HepG2 (cell line): ENCODE measurements around the gene GATAD2B. TPM values are rescaled to one million over a fixed set of nuclear protein-coding genes. Genes with fewer than 3 reads are reported as not detected.

Experiments used
- BORCS8-MEF2B ChIP-seq: sonication (generic); formaldehyde crosslinking; IDR thresholded peaks from 2 replicates; pipeline ENCODE4 v1.8.0; 2022; ENCODE audit warnings: mild to moderate bottlenecking, missing genetic modification reagents
- EZH2 ChIP-seq: conservative IDR thresholded peaks from 2 replicates; pipeline ENCODE4 v1.6.1; 2012; ENCODE audit warnings: mild to moderate bottlenecking, low read depth, low read length, moderate library complexity
- GPN1 ChIP-seq: sonication (generic); formaldehyde crosslinking; IDR thresholded peaks from 2 replicates; pipeline ENCODE4 v1.5.1; 2020; ENCODE audit warnings: missing genetic modification reagents, borderline replicate concordance
- ZKSCAN1 ChIP-seq: fragments of 150-350 bp; IDR thresholded peaks from 2 replicates; pipeline ENCODE4 v1.6.1; 2014; ENCODE audit warnings: low read length
- ZNF234 ChIP-seq: sonication (generic); formaldehyde crosslinking; conservative IDR thresholded peaks from 2 replicates; pipeline ENCODE4 v1.5.1; 2020; ENCODE audit warnings: mild to moderate bottlenecking, missing genetic modification reagents
- polyA plus RNA-seq, 8 experiments: library from polyadenylated mRNA; depleted of rRNA in 3 of 8; stranded (reverse) in 7 of 8; unstranded in 1 of 8; fragments of >200 nt; fragmentation: Illumina TruSeq in 4 of 8; extraction: Trizol in 4 of 8; gene quantifications; 2 replicates each; pipeline versions ENCODE4 v1.2.1 to v1.2.3, GENCODE V29; 2011 to 2016; ENCODE audit warnings: low read depth in 4 of 8, missing spikeins in 1 of 8, mixed read lengths in 1 of 8; ENCODE audit not compliant: insufficient read depth in 1 of 8
- total RNA-seq, 5 experiments: library from RNA; depleted of rRNA; stranded (reverse); fragments of >200 nt; fragmentation: Illumina TruSeq; extraction: Trizol; gene quantifications; 2 replicates each; pipeline ENCODE4 v1.2.3, GENCODE V29; 2016; ENCODE audit warnings: low read depth in 1 of 5
- TF ChIP-seq, protein P1 (sequence below): sonication (generic); formaldehyde crosslinking; IDR thresholded peaks from 2 replicates; pipeline ENCODE4 v1.5.0; 2020; ENCODE audit warnings: mild to moderate bottlenecking, missing genetic modification reagents, borderline replicate concordance
- TF ChIP-seq, protein P2 (sequence below): IDR thresholded peaks from 2 replicates; pipeline ENCODE4 v1.6.1; 2016; ENCODE audit warnings: missing compliant biosample characterization, missing genetic modification reagents, borderline replicate concordance
- TF ChIP-seq, protein P3 (sequence below): sonication (generic); formaldehyde crosslinking; IDR thresholded peaks from 2 replicates; pipeline ENCODE4 v1.9.0; 2021; ENCODE audit warnings: mild to moderate bottlenecking, missing genetic modification reagents
- TF ChIP-seq, protein P4 (sequence below), 2 experiments: sonication (generic) in 1 of 2; formaldehyde crosslinking in 1 of 2; IDR thresholded peaks; 2 replicates each; pipeline versions ENCODE4 v1.5.1 to v1.6.1; 2011 to 2020; ENCODE audit warnings: borderline replicate concordance in 1 of 2, low read depth in 1 of 2, low read length in 1 of 2, mild to moderate bottlenecking in 1 of 2, missing genetic modification reagents in 1 of 2, moderate library complexity in 1 of 2

Gene GATAD2B
- total and polyA plus RNA-seq, 2 of the 13 experiments (the other 11 are each of a cell fraction or from before 2014, with no cell fraction given) = 3.2 to 5.2 TPM

DNA sequence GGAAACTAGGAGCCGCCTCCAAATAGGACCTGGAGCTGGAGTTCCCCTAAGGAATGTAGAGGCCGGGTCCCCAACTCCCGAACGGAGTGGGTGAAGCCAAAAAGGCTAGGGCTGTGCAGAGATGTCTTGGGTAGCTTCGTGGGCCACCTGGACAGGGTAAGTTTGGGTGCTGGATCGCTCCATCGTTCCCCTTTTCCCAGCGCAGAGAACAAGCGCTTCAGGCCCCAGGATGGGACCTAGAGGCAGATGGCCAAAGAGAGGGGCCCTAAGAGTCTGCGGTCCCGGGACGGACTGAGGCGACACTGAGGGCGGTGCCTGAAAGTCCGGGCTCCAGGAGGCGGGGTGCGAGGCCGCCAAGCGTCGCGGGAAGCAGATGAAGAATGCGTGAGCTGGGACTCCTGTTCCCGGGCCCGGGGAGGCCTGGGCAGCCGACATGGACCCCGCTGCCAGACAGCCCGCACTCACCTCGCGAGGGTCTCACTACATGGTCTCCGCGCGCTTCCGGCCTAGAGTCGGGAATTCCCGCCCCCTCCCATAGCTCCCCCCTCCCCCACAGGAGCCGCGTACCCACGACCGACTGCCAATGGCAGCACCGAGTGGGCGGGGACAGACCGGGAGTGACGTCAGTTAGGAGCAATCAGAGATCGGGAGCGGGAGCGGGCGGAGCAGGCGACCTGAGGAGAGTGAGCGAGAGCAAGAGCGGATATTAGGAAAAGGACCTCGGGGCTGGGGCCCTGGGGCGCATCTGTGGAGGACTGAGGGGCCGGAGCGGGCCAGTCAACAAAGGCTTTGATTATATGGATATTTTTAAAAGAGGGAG is 40.5 kb upstream of the GATAD2B start, which contains the start of gene SLC39A1 (continued):
- TF ChIP-seq GPN1 (CRISPR knock-in tag) (no peak), ZNF234 (no peak), ZKSCAN1 (no peak), EZH2 (no peak), BORCS8-MEF2B (CRISPR knock-in tag) (no peak)
- TF ChIP-seq, protein P1, sequence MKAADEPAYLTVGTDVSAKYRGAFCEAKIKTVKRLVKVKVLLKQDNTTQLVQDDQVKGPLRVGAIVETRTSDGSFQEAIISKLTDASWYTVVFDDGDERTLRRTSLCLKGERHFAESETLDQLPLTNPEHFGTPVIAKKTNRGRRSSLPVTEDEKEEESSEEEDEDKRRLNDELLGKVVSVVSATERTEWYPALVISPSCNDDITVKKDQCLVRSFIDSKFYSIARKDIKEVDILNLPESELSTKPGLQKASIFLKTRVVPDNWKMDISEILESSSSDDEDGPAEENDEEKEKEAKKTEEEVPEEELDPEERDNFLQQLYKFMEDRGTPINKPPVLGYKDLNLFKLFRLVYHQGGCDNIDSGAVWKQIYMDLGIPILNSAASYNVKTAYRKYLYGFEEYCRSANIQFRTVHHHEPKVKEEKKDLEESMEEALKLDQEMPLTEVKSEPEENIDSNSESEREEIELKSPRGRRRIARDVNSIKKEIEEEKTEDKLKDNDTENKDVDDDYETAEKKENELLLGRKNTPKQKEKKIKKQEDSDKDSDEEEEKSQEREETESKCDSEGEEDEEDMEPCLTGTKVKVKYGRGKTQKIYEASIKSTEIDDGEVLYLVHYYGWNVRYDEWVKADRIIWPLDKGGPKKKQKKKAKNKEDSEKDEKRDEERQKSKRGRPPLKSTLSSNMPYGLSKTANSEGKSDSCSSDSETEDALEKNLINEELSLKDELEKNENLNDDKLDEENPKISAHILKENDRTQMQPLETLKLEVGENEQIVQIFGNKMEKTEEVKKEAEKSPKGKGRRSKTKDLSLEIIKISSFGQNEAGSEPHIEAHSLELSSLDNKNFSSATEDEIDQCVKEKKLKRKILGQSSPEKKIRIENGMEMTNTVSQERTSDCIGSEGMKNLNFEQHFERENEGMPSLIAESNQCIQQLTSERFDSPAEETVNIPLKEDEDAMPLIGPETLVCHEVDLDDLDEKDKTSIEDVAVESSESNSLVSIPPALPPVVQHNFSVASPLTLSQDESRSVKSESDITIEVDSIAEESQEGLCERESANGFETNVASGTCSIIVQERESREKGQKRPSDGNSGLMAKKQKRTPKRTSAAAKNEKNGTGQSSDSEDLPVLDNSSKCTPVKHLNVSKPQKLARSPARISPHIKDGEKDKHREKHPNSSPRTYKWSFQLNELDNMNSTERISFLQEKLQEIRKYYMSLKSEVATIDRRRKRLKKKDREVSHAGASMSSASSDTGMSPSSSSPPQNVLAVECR = peak; percentile 75; the same call in 1 of the 2 replicates
- TF ChIP-seq, protein P2, sequence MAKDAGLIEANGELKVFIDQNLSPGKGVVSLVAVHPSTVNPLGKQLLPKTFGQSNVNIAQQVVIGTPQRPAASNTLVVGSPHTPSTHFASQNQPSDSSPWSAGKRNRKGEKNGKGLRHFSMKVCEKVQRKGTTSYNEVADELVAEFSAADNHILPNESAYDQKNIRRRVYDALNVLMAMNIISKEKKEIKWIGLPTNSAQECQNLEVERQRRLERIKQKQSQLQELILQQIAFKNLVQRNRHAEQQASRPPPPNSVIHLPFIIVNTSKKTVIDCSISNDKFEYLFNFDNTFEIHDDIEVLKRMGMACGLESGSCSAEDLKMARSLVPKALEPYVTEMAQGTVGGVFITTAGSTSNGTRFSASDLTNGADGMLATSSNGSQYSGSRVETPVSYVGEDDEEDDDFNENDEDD (CRISPR knock-in tag) = peak; percentile 66; the same call in 1 of the 2 replicates
- TF ChIP-seq, protein P3, sequence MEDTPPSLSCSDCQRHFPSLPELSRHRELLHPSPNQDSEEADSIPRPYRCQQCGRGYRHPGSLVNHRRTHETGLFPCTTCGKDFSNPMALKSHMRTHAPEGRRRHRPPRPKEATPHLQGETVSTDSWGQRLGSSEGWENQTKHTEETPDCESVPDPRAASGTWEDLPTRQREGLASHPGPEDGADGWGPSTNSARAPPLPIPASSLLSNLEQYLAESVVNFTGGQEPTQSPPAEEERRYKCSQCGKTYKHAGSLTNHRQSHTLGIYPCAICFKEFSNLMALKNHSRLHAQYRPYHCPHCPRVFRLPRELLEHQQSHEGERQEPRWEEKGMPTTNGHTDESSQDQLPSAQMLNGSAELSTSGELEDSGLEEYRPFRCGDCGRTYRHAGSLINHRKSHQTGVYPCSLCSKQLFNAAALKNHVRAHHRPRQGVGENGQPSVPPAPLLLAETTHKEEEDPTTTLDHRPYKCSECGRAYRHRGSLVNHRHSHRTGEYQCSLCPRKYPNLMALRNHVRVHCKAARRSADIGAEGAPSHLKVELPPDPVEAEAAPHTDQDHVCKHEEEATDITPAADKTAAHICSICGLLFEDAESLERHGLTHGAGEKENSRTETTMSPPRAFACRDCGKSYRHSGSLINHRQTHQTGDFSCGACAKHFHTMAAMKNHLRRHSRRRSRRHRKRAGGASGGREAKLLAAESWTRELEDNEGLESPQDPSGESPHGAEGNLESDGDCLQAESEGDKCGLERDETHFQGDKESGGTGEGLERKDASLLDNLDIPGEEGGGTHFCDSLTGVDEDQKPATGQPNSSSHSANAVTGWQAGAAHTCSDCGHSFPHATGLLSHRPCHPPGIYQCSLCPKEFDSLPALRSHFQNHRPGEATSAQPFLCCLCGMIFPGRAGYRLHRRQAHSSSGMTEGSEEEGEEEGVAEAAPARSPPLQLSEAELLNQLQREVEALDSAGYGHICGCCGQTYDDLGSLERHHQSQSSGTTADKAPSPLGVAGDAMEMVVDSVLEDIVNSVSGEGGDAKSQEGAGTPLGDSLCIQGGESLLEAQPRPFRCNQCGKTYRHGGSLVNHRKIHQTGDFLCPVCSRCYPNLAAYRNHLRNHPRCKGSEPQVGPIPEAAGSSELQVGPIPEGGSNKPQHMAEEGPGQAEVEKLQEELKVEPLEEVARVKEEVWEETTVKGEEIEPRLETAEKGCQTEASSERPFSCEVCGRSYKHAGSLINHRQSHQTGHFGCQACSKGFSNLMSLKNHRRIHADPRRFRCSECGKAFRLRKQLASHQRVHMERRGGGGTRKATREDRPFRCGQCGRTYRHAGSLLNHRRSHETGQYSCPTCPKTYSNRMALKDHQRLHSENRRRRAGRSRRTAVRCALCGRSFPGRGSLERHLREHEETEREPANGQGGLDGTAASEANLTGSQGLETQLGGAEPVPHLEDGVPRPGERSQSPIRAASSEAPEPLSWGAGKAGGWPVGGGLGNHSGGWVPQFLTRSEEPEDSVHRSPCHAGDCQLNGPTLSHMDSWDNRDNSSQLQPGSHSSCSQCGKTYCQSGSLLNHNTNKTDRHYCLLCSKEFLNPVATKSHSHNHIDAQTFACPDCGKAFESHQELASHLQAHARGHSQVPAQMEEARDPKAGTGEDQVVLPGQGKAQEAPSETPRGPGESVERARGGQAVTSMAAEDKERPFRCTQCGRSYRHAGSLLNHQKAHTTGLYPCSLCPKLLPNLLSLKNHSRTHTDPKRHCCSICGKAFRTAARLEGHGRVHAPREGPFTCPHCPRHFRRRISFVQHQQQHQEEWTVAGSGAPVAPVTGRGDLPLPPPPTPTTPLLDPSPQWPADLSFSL (CRISPR knock-in tag) = no peak
- TF ChIP-seq, protein P4, sequence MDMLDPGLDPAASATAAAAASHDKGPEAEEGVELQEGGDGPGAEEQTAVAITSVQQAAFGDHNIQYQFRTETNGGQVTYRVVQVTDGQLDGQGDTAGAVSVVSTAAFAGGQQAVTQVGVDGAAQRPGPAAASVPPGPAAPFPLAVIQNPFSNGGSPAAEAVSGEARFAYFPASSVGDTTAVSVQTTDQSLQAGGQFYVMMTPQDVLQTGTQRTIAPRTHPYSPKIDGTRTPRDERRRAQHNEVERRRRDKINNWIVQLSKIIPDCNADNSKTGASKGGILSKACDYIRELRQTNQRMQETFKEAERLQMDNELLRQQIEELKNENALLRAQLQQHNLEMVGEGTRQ (IDR thresholded peaks at IDR 0.05; ENCODE audit: low read depth, low read length) = no peak
- TF ChIP-seq, protein P4 (CRISPR knock-in tag; IDR thresholded peaks at IDR 0.05; ENCODE audit: borderline replicate concordance) = no peak; the same call in 1 of the 2 replicates
